GM23248 (cell line): ENCODE results near the gene PLD1.

Source experiments
- EZH2 ChIP-seq: fragments of 200-600 bp; sonication (generic); IDR thresholded peaks from 2 replicates; pipeline ENCODE4 v1.6.1; 2018; ENCODE audit warnings: antibody characterized with exemption, mild to moderate bottlenecking; ENCODE audit not compliant: insufficient read depth, poor library complexity, severe bottlenecking
- EZH2phosphoT487 ChIP-seq: fragments of 200-600 bp; sonication (generic); IDR thresholded peaks from 2 replicates; pipeline ENCODE4 v1.6.1; 2018; ENCODE audit warnings: antibody characterized with exemption, moderate library complexity, mild to moderate bottlenecking, low read depth; ENCODE audit not compliant: insufficient read depth

DNA sequence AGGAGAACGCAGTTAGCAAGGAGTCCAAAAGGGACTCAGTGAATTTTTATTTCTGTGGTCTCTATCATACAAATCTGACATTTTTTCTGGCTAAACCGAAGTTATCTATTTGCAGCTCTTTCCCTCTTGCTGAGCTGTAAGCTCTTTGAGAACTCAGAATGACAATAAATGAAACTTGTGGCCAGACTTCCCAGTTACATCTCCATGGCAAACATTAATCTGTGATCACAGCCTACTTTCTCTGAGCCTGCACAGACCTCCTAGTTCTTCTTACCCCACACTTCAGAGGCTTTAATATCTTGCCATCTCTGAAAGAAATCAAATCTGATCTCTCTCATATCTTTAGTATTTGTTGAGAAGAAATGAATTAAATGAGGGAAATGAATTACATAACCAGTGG lies 58.0 kb downstream of the PLD1 start:
- TF ChIP-seq EZH2 (no peak), EZH2phosphoT487 (no peak)
